PC-9 (cell line): ENCODE results near the gene STAG2.

Experiments
- EZH2 ChIP-seq: fragments of 200-600 bp; sonication (generic); IDR thresholded peaks from 2 replicates; pipeline ENCODE4 v1.8.0; 2017; ENCODE audit warnings: antibody characterized with exemption, low read depth
- TF ChIP-seq, protein P1 (sequence below): fragments of 200-600 bp; sonication (generic); conservative IDR thresholded peaks from 2 replicates; pipeline ENCODE4 v1.6.1; 2017; ENCODE audit warnings: mixed run types, antibody characterized with exemption, mild to moderate bottlenecking, moderate library complexity

DNA sequence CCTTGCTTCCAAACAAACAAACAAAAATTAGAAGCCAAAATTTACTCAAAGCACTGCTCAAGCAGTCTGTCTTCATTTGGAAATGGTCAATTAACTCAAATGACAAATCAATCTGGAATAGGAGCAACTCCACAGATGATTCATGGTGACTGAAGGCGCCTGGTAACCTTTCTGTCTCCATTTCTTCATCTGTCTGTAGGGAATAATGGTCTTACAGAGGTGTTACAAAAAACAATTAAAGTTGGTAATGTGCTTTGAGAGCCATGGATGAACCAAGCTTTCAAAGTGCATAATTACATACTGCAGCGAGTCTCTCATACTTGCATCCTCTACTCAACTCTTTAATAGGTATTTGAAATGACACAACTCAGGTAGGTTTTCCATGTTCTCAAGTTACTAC lies 38.3 kb upstream of the STAG2 start:
- TF ChIP-seq, protein P1, sequence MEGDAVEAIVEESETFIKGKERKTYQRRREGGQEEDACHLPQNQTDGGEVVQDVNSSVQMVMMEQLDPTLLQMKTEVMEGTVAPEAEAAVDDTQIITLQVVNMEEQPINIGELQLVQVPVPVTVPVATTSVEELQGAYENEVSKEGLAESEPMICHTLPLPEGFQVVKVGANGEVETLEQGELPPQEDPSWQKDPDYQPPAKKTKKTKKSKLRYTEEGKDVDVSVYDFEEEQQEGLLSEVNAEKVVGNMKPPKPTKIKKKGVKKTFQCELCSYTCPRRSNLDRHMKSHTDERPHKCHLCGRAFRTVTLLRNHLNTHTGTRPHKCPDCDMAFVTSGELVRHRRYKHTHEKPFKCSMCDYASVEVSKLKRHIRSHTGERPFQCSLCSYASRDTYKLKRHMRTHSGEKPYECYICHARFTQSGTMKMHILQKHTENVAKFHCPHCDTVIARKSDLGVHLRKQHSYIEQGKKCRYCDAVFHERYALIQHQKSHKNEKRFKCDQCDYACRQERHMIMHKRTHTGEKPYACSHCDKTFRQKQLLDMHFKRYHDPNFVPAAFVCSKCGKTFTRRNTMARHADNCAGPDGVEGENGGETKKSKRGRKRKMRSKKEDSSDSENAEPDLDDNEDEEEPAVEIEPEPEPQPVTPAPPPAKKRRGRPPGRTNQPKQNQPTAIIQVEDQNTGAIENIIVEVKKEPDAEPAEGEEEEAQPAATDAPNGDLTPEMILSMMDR, result no peak
- no peak for TF ChIP-seq EZH2
